IMR-90 (cell line): ENCODE data around the gene FAM114A2. TPM values are rescaled to one million over a fixed set of nuclear protein-coding genes. Genes with fewer than 3 reads are reported as not detected.

Experiments used
- ATAC-seq: fragments of 200-7000 bp; cut with Tn5 transposase; 2 replicates; pipeline ENCODE4 v1.9.1; 2020; ENCODE audit warnings: low read depth, mild to moderate bottlenecking, moderate library complexity
- BruUV-seq: library from RNA; stranded (reverse); fragments of 400-500 nt; replicated peaks from 2 replicates; lab custom pipeline; 2021; lab: Mats Ljungman, UMichigan
- CTCF ChIA-PET: fragments of 300-600 bp; formaldehyde crosslinking; extraction: SDS; loops from one replicate; lab custom pipeline; 2021; ENCODE audit warnings: antibody characterized with exemption; lab: Yijun Ruan, JAX
- POLR2A ChIA-PET: fragments of 300-600 bp; sonication (Branson Sonifier 250); formaldehyde crosslinking; loops from one replicate; lab custom pipeline; 2022; ENCODE audit warnings: antibody characterized with exemption; ENCODE audit not compliant: unreplicated experiment; lab: Charles Lee
- DNase-seq: peaks from one replicate; pipeline ENCODE4 v3.0.0; 2013
- H2AFZ ChIP-seq: replicated peaks from 2 replicates; pipeline ENCODE3; 2013; ENCODE audit warnings: low read length, mild to moderate bottlenecking; ENCODE audit not compliant: poor library complexity
- H2AK5ac ChIP-seq: 2 replicates; pipeline ENCODE4 v1.6.1; 2013; ENCODE audit warnings: low read depth, low read length, inconsistent platforms
- H2AK9ac ChIP-seq: replicated peaks from 2 replicates; pipeline ENCODE3; 2013; ENCODE audit warnings: mild to moderate bottlenecking, low read depth, low read length, moderate library complexity; ENCODE audit not compliant: poor library complexity
- H2BK120ac ChIP-seq: 2 replicates; pipeline ENCODE4 v1.6.1; 2013; ENCODE audit warnings: low read depth, low read length, inconsistent platforms
- H2BK15ac ChIP-seq: 3 replicates; pipeline ENCODE4 v1.6.1; 2013; ENCODE audit warnings: low read depth, low read length, inconsistent platforms
- H2BK20ac ChIP-seq: 2 replicates; pipeline ENCODE4 v1.6.1; 2013; ENCODE audit warnings: low read depth, mild to moderate bottlenecking, inconsistent platforms, low read length, moderate library complexity
- H2BK5ac ChIP-seq: 2 replicates; pipeline ENCODE4 v1.6.1; 2013; ENCODE audit warnings: mild to moderate bottlenecking, low read depth, low read length, inconsistent platforms; ENCODE audit not compliant: poor library complexity, severe bottlenecking
- H3K14ac ChIP-seq: replicated peaks from 2 replicates; pipeline ENCODE4 v1.6.1; 2013; ENCODE audit warnings: low read depth, low read length, inconsistent platforms
- H3K18ac ChIP-seq: 2 replicates; pipeline ENCODE4 v1.6.1; 2013; ENCODE audit warnings: low read depth, low read length, control low read depth
- H3K23ac ChIP-seq: 2 replicates; pipeline ENCODE4 v1.6.1; 2013; ENCODE audit warnings: low read depth, low read length, inconsistent platforms
- H3K27ac ChIP-seq: 2 replicates; pipeline ENCODE4 v1.5.1; 2013; ENCODE audit warnings: mild to moderate bottlenecking, control low read depth, low read length; ENCODE audit not compliant: insufficient read depth
- H3K27me3 ChIP-seq: 2 replicates; pipeline ENCODE4 v1.6.1; 2013; ENCODE audit warnings: low read length; ENCODE audit not compliant: control insufficient read depth, insufficient read depth
- H3K36me3 ChIP-seq: 2 replicates; pipeline ENCODE4 v1.6.1; 2013; ENCODE audit warnings: low read length, mixed read lengths; ENCODE audit not compliant: control insufficient read depth, insufficient read depth
- H3K4ac ChIP-seq: 2 replicates; pipeline ENCODE4 v1.6.1; 2013; ENCODE audit warnings: low read depth, low read length, inconsistent platforms
- H3K4me1 ChIP-seq: 2 replicates; pipeline ENCODE4 v1.6.1; 2013; ENCODE audit warnings: low read length, mixed read lengths; ENCODE audit not compliant: control insufficient read depth, insufficient read depth
- H3K4me2 ChIP-seq: 2 replicates; pipeline ENCODE4 v1.6.1; 2013; ENCODE audit warnings: low read depth, mild to moderate bottlenecking, control low read depth, low read length, moderate library complexity
- H3K4me3 ChIP-seq: 2 replicates; pipeline ENCODE4 v1.5.1; 2013; ENCODE audit warnings: low read depth, mild to moderate bottlenecking, control low read depth, low read length, moderate library complexity; ENCODE audit not compliant: insufficient read depth
- H3K56ac ChIP-seq: 2 replicates; pipeline ENCODE4 v1.6.1; 2013; ENCODE audit warnings: low read length, inconsistent platforms; ENCODE audit not compliant: insufficient read depth; ENCODE audit errors: extremely low read depth
- H3K79me1 ChIP-seq, 2 experiments: 2 replicates each; pipeline ENCODE4 v1.6.1; 2013; ENCODE audit warnings: low read length in 2 of 2, inconsistent platforms in 1 of 2, low read depth in 1 of 2
- H3K9ac ChIP-seq: 2 replicates; pipeline ENCODE4 v1.6.1; 2013; ENCODE audit warnings: low read depth, low read length, control low read depth
- H3K9me1 ChIP-seq: 2 replicates; pipeline ENCODE4 v1.6.1; 2013; ENCODE audit warnings: low read length, inconsistent platforms; ENCODE audit not compliant: insufficient read depth
- H3K9me3 ChIP-seq: 2 replicates; pipeline ENCODE4 v1.6.1; 2013; ENCODE audit warnings: low read length; ENCODE audit not compliant: control insufficient read depth, insufficient read depth
- H4K20me1 ChIP-seq: 2 replicates; pipeline ENCODE4 v1.6.1; 2013; ENCODE audit warnings: low read length, inconsistent platforms; ENCODE audit not compliant: insufficient read depth
- H4K5ac ChIP-seq: 2 replicates; pipeline ENCODE4 v1.6.1; 2013; ENCODE audit warnings: mild to moderate bottlenecking, low read depth, low read length, control low read depth
- H4K8ac ChIP-seq, 2 experiments: 2 replicates each; pipeline ENCODE4 v1.6.1; 2013; ENCODE audit warnings: low read depth in 2 of 2, low read length in 2 of 2, control low read depth in 1 of 2, inconsistent platforms in 1 of 2
- H4K91ac ChIP-seq: 2 replicates; pipeline ENCODE4 v1.6.1; 2013; ENCODE audit warnings: low read depth, low read length, inconsistent platforms; ENCODE audit not compliant: insufficient read depth
- BHLHE40 ChIP-seq: fragments of 150-350 bp; IDR thresholded peaks from 2 replicates; pipeline ENCODE4 v1.6.1; 2016; ENCODE audit warnings: mild to moderate bottlenecking, low read depth, low read length
- CEBPB ChIP-seq: IDR thresholded peaks from 2 replicates; pipeline ENCODE4 v1.6.1; 2012; ENCODE audit warnings: low read depth, low read length, improper control_type of control experiment
- CHD1 ChIP-seq: IDR thresholded peaks from 2 replicates; pipeline ENCODE4 v1.6.1; 2012; ENCODE audit warnings: low read depth, low read length, improper control_type of control experiment
- ELK1 ChIP-seq: fragments of 150-350 bp; IDR thresholded peaks from 2 replicates; pipeline ENCODE4 v1.6.1; 2016; ENCODE audit warnings: low read depth, mild to moderate bottlenecking, low read length, moderate library complexity, borderline replicate concordance
- FOS ChIP-seq: fragments of 150-350 bp; IDR thresholded peaks from 2 replicates; pipeline ENCODE4 v1.6.1; 2016; ENCODE audit warnings: low read depth, low read length
- MAFK ChIP-seq: IDR thresholded peaks from 2 replicates; pipeline ENCODE4 v1.6.1; 2012; ENCODE audit warnings: low read depth, low read length, improper control_type of control experiment
- MAZ ChIP-seq: IDR thresholded peaks from 2 replicates; pipeline ENCODE4 v1.6.1; 2012; ENCODE audit warnings: low read depth, mild to moderate bottlenecking, low read length, improper control_type of control experiment, moderate library complexity, borderline replicate concordance
- RAD21 ChIP-seq: IDR thresholded peaks from 2 replicates; pipeline ENCODE4 v1.6.1; 2012; ENCODE audit warnings: low read length, improper control_type of control experiment
- SMC3 ChIP-seq: fragments of 150-350 bp; IDR thresholded peaks from 2 replicates; pipeline ENCODE4 v1.6.1; 2016; ENCODE audit warnings: low read depth, mild to moderate bottlenecking, antibody characterized with exemption, low read length, moderate library complexity
- USF2 ChIP-seq: fragments of 150-350 bp; IDR thresholded peaks from 2 replicates; pipeline ENCODE4 v1.6.1; 2017; ENCODE audit warnings: mild to moderate bottlenecking, antibody characterized with exemption, low read length, low read depth
- WGBS, 2 experiments: methylation state at CpG; one replicate each; pipeline versions ENCODE4 v1.1.5 to v1.1.7; 2013; ENCODE audit warnings: missing lambda C conversion rate in 2 of 2; ENCODE audit not compliant: insufficient read length in 1 of 2; ENCODE audit errors: extremely low coverage in 2 of 2; 5-methylcytosine and 5-hydroxymethylcytosine counted together
- dilution Hi-C: fragments of 300-500 bp; cut with HindIII; formaldehyde crosslinking; loops from one replicate; pipeline ENCODE4 v1.14.3; 2018; ENCODE audit warnings: low sequenced_read_pairs; ENCODE audit not compliant: unreplicated experiment
- in situ Hi-C: fragments of 300-500 bp; cut with MboI; formaldehyde crosslinking; loops from 3 replicates; pipeline ENCODE4 v1.14.3; 2019; ENCODE audit warnings: low sequenced_read_pairs, inconsistent platforms, mixed read lengths
- intact Hi-C: fragments of 100-400 bp; cut with micrococcal nuclease; formaldehyde crosslinking; loops from 2 replicates; pipeline ENCODE4 v1.10.0; 2022
- polyA plus RNA-seq, 3 experiments: library from polyadenylated mRNA; depleted of rRNA; stranded (reverse); fragments of >200 nt; gene quantifications; 2 replicates each; pipeline ENCODE4 v1.2.3, GENCODE V29; 2012; ENCODE audit warnings: low replicate concordance in 1 of 3
- total RNA-seq: library from RNA; depleted of rRNA; stranded (reverse); fragments of >200 nt; gene quantifications from 2 replicates; pipeline ENCODE4 v1.2.3, GENCODE V29; 2012
- TF ChIP-seq, protein P1 (sequence below): conservative IDR thresholded peaks from 2 replicates; pipeline ENCODE4 v1.5.1; 2012; ENCODE audit warnings: mild to moderate bottlenecking, low read depth, low read length, improper control_type of control experiment

The FAM114A2 gene
- total and polyA plus RNA-seq, 2 of the 4 experiments (the other 2 are of a cell fraction) = 13.2 to 41.2 TPM

GRCh38 chr5:154046486-154046885 lies 7.8 kb upstream of the FAM114A2 start:
- Histone ChIP-seq H2BK15ac (no peak overlapping the region), H2AK9ac (no peak overlapping the region), H3K56ac (no peak overlapping the region), H3K79me1 (peaks cover 30 to 31% of the 10 kb centered on the region in 2 experiments), H3K14ac (no peak overlapping the region), H2AFZ (no peak overlapping the region), H3K27ac (no peak overlapping the region), H3K4me1 (no peaks in the 10 kb centered on the region), H3K9ac (no peak overlapping the region), H4K8ac (no peak overlapping the region), H3K36me3 (peaks cover 4% of the 10 kb centered on the region), H2BK120ac (no peak overlapping the region), H3K4me3 (no peak overlapping the region), H3K4ac (no peak overlapping the region), H3K4me2 (no peak overlapping the region), H2AK5ac (no peak overlapping the region), H3K9me3 (no peaks in the 10 kb centered on the region), H4K5ac (no peak overlapping the region), H3K23ac (no peak overlapping the region), H4K91ac (no peak overlapping the region), H3K9me1 (no peaks in the 10 kb centered on the region; the same call in 1 of the 2 replicates), H3K18ac (no peak overlapping the region), H4K20me1 (peaks cover 3% of the 10 kb centered on the region; the same call in 1 of the 2 replicates), H2BK5ac (no peak overlapping the region), H3K27me3 (no peaks in the 10 kb centered on the region), H2BK20ac (no peak overlapping the region)
- ATAC-seq (no peak), DNase-seq (no peak)
- no TSS peak for BruUV-seq
- intact Hi-C loops = no loop called here
- ChIA-PET CTCF (no interaction called here), POLR2A (no interaction called here)
- TF ChIP-seq CEBPB (no peak), CHD1 (no peak), BHLHE40 (no peak), SMC3 (no peak), FOS (no peak), ELK1 (no peak), USF2 (no peak), MAFK (no peak), RAD21 (no peak), MAZ (no peak)
- TF ChIP-seq, protein P1, sequence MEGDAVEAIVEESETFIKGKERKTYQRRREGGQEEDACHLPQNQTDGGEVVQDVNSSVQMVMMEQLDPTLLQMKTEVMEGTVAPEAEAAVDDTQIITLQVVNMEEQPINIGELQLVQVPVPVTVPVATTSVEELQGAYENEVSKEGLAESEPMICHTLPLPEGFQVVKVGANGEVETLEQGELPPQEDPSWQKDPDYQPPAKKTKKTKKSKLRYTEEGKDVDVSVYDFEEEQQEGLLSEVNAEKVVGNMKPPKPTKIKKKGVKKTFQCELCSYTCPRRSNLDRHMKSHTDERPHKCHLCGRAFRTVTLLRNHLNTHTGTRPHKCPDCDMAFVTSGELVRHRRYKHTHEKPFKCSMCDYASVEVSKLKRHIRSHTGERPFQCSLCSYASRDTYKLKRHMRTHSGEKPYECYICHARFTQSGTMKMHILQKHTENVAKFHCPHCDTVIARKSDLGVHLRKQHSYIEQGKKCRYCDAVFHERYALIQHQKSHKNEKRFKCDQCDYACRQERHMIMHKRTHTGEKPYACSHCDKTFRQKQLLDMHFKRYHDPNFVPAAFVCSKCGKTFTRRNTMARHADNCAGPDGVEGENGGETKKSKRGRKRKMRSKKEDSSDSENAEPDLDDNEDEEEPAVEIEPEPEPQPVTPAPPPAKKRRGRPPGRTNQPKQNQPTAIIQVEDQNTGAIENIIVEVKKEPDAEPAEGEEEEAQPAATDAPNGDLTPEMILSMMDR = no peak
- WGBS, 2 experiments = 79% methylated on average over 2 of the region's 7 CpGs; no CpG with 5 or more reads in 1 of the 2 experiments
- in situ Hi-C loops = no loop called here
- dilution Hi-C loops = no loop called here
